Lung (tissue), 12 donors: ENCODE measurements around the gene SHPK. TPM values are rescaled to one million over a fixed set of nuclear protein-coding genes. Genes with fewer than 3 reads are reported as not detected.

Experiments used
- ATAC-seq: fragments of 200-7000 bp; cut with Tn5 transposase; one replicate; pipeline ENCODE4 v1.9.1; 2020; ENCODE audit warnings: moderate number of reproducible peaks; ENCODE audit not compliant: insufficient read depth, low FRiP score
- DNase-seq, 3 donors: peaks; one replicate each; pipeline ENCODE4 v3.0.0-alpha.2; 2013 to 2017
- H3K27ac ChIP-seq, 2 donors: one replicate each; pipeline ENCODE4 v1.5.1; 2013; ENCODE audit warnings: mild to moderate bottlenecking in 2 of 2, moderate library complexity in 2 of 2, control low read depth in 1 of 2, inconsistent platforms in 1 of 2, low read depth in 1 of 2, low read length in 1 of 2
- H3K27me3 ChIP-seq, 3 donors: one replicate each; pipeline ENCODE4 v1.5.1; 2013; ENCODE audit warnings: low read length in 2 of 3; ENCODE audit not compliant: control insufficient read depth in 3 of 3, insufficient read depth in 3 of 3
- H3K36me3 ChIP-seq, 4 donors: one replicate each; pipeline ENCODE4 v1.5.1; 2013; ENCODE audit warnings: low read length in 4 of 4, mild to moderate bottlenecking in 1 of 4, moderate library complexity in 1 of 4; ENCODE audit not compliant: control insufficient read depth in 4 of 4, insufficient read depth in 4 of 4
- H3K4me1 ChIP-seq, 5 donors: one replicate each; pipeline ENCODE4 v1.5.1; 2013; ENCODE audit warnings: low read length in 5 of 5, mild to moderate bottlenecking in 2 of 5, moderate library complexity in 1 of 5; ENCODE audit not compliant: control insufficient read depth in 5 of 5, insufficient read depth in 5 of 5
- H3K4me3 ChIP-seq: one replicate; pipeline ENCODE4 v1.5.1; 2013; ENCODE audit warnings: mild to moderate bottlenecking, control low read depth, moderate library complexity
- H3K9ac ChIP-seq, 2 donors: one replicate each; pipeline ENCODE4 v1.5.1; 2013; ENCODE audit warnings: low read length in 2 of 2, control low read depth in 1 of 2; ENCODE audit not compliant: insufficient read depth in 1 of 2
- H3K9me3 ChIP-seq, 4 donors: one replicate each; pipeline ENCODE4 v1.5.1; 2013; ENCODE audit warnings: low read length in 3 of 4, mild to moderate bottlenecking in 1 of 4, moderate library complexity in 1 of 4; ENCODE audit not compliant: control insufficient read depth in 4 of 4, insufficient read depth in 3 of 4
- CTCF ChIP-seq: IDR thresholded peaks from 2 replicates; pipeline ENCODE4 v1.5.1; 2012; ENCODE audit warnings: mild to moderate bottlenecking; ENCODE audit errors: control extremely low read depth, extremely low read depth
- WGBS, 2 donors: extraction: QIAGEN DNeasy Blood & Tissue Kit; methylation state at CpG; one replicate each; pipeline ENCODE4 v1.1.7; 2013; 5-methylcytosine and 5-hydroxymethylcytosine counted together
- polyA plus RNA-seq, 2 donors: library from polyadenylated mRNA; stranded (reverse); fragments of 200-250 nt; gene quantifications; one replicate each; pipeline ENCODE4 v1.2.1, GENCODE V29; 2013
- total RNA-seq, 2 donors: library from RNA; depleted of rRNA in 1 of 2; stranded (reverse); fragments of >200 nt in 1 of 2; gene quantifications; one replicate each; pipeline ENCODE4 v1.2.1, GENCODE V29; 2014 to 2021
- donor health status: control.
- donor health status: control.
- donor health status: Bipolar disorder and iron deficiency.
- donor health status: healthy.
- donor health status: DM: yes; HTN: yes; CAD: no.

The SHPK gene
- total and polyA plus RNA-seq, 4 donors, result 4.9 to 16.8 (median 11.3) TPM

GRCh38 chr17:3682033-3682432 is 46.0 kb upstream of the SHPK start:
- WGBS, 2 donors, result 87 to 93% methylated on average over 12 of the region's 12 CpGs
- Histone ChIP-seq H3K36me3 (no peaks in the 10 kb centered on the region), H3K27me3 (peaks cover 0 to 13% (median 3%) of the 10 kb centered on the region in 3 donors)

GRCh38 chr17:3681565-3681964 is 45.5 kb upstream of the SHPK start:
- Histone ChIP-seq H3K4me1 (no peaks in the 10 kb centered on the region), H3K9ac (no peak overlapping the region), H3K27me3 (peaks cover 0 to 13% (median 3%) of the 10 kb centered on the region in 3 donors), H3K36me3 (no peaks in the 10 kb centered on the region), H3K9me3 (no peaks in the 10 kb centered on the region), H3K27ac (no peak overlapping the region), H3K4me3 (no peak overlapping the region)
- no peak for TF ChIP-seq CTCF
- WGBS, 2 donors, result 69 to 71% methylated on average over 20 of the region's 20 CpGs
- ATAC-seq, result no peak
- DNase-seq, result no peak

More at GRCh38 chr17:3682033-3682432, 46.0 kb upstream of the SHPK start:
- Histone ChIP-seq H3K27ac (no peak overlapping the region), H3K4me3 (no peak overlapping the region), H3K4me1 (no peaks in the 10 kb centered on the region), H3K9ac (no peak overlapping the region), H3K9me3 (no peaks in the 10 kb centered on the region)
- DNase-seq (no peak), ATAC-seq (no peak)
- TF ChIP-seq CTCF, result no peak

- no peaks in the 10 kb centered on the region for H3K4me1 ChIP-seq
- WGBS, 2 donors, result 79 to 87% methylated on average over 12 of the region's 12 CpGs
- no peaks in the 10 kb centered on the region for H3K36me3 ChIP-seq
- no peak for TF ChIP-seq CTCF
- no peak overlapping the region for H3K9ac ChIP-seq
- H3K27ac ChIP-seq, result no peak overlapping the region
- DNase-seq (no peak), ATAC-seq (no peak)
- peaks cover 0 to 13% (median 3%) of the 10 kb centered on the region in 3 donors for H3K27me3 ChIP-seq
- no peak overlapping the region for H3K4me3 ChIP-seq
- H3K9me3 ChIP-seq, result no peaks in the 10 kb centered on the region
These were observed 45.0 kb upstream of the SHPK start for GRCh38 chr17:3681057-3681456.

GRCh38 chr17:3679531-3680126 is 43.6 kb upstream of the SHPK start:
- H3K4me3 ChIP-seq, result no peak overlapping the region
- H3K9ac ChIP-seq, result no peak overlapping the region
- no peak for TF ChIP-seq CTCF
- no peak for ATAC-seq
- WGBS, 2 donors, result 50 to 57% methylated on average over 20 of the region's 20 CpGs
- no peaks in the 10 kb centered on the region for H3K4me1 ChIP-seq
- no peaks in the 10 kb centered on the region for H3K9me3 ChIP-seq
- H3K27ac ChIP-seq, result no peak overlapping the region
- H3K36me3 ChIP-seq, result no peaks in the 10 kb centered on the region
- no peak for DNase-seq
- H3K27me3 ChIP-seq, result peaks cover 0 to 11% (median 0%) of the 10 kb centered on the region in 3 donors
